ENCODE measurements around the gene TNS3. TPM values are rescaled to one million over a fixed set of nuclear protein-coding genes. Genes with fewer than 3 reads are reported as not detected.

TNS3 gene
- total and polyA plus RNA-seq, 2 donors (not counting 1 experiment from before 2014, with no cell fraction given): 11.4 to 77.5 TPM

- DNase-seq (no peak), ATAC-seq (ENCODE audit: low read depth) (no peak)
- Histone ChIP-seq H3K4me3 (ENCODE audit: control extremely low read depth in 1 of 5, extremely low read depth in 1 of 5, insufficient read depth in 1 of 5, low read depth in 2 of 5, low read length in 4 of 5) (no peak overlapping the region), H4K20me1 (ENCODE audit: control insufficient read depth, insufficient read depth, low read length, poor library complexity, severe bottlenecking) (no peaks in the 10 kb centered on the region), H3K4me2 (replicated peaks; ENCODE audit: low read depth, low read length, poor library complexity, severe bottlenecking) (no peak overlapping the region), H3K36me3 (replicated peaks in 1 of 2; ENCODE audit: control extremely low read depth in 1 of 2, control insufficient read depth in 1 of 2, extremely low read depth in 1 of 2, insufficient read depth in 2 of 2, low read length in 1 of 2) (peaks cover 0 to 13% of the 10 kb centered on the region in 2 experiments), H3K4me1 (ENCODE audit: control insufficient read depth in 2 of 2, insufficient read depth in 2 of 2, low read length in 2 of 2) (peaks cover 0 to 3% of the 10 kb centered on the region in 2 donors), H3K27me3 (replicated peaks in 1 of 4; ENCODE audit: control extremely low read depth in 1 of 4, control insufficient read depth in 3 of 4, insufficient read depth in 4 of 4, low read length in 3 of 4) (no peaks in the 10 kb centered on the region), H2AFZ (ENCODE audit: insufficient read depth, low read depth, low read length, poor library complexity, severe bottlenecking) (no peak overlapping the region), H3K9ac (ENCODE audit: low read length) (no peak overlapping the region), H3K27ac (ENCODE audit: low read length in 2 of 2) (no peak overlapping the region), H3K9me3 (ENCODE audit: control extremely low read depth in 1 of 3, control insufficient read depth in 2 of 3, insufficient read depth in 1 of 3, low read length in 2 of 3) (peaks cover 0 to 14% (median 0%) of the 10 kb centered on the region in 3 donors), H3K79me2 (ENCODE audit: control insufficient read depth, insufficient read depth, low read length) (peaks cover 5% of the 10 kb centered on the region)
- no peaks in the 10 kb centered on the region for H3K27me3 Mint-ChIP-seq
- H3K4me3 Mint-ChIP-seq: no peak overlapping the region
- no peaks in the 10 kb centered on the region for H3K9me3 Mint-ChIP-seq (ENCODE audit: insufficient read depth)
- WGBS (ENCODE audit: insufficient coverage): 85% methylated on average over 11 of the region's 12 CpGs
- TF ChIP-seq CTCF (IDR thresholded peaks at IDR 0.05) (no peak), EZH2 (IDR thresholded peaks at IDR 0.05; ENCODE audit: borderline replicate concordance, insufficient read depth, low read depth, low read length, poor library complexity, severe bottlenecking) (no peak)
- ChIA-PET CTCF (interaction anchor here (1.6 kb wide), 1 partner anchor 314 kb away, joined by 4 read pairs; no protein-coding TSS in a partner anchor), POLR2A (no interaction called here)
- H3K27ac Mint-ChIP-seq: no peak overlapping the region
- intact Hi-C loops (cut with micrococcal nuclease): no loop called here
- H3K4me1 Mint-ChIP-seq: peaks cover 7% of the 10 kb centered on the region
Measured at GRCh38 chr7:47505312-47506007, 76.5 kb downstream of the TNS3 start.

- Mint-ChIP-seq H3K4me1 (peaks cover 12% of the 10 kb centered on the region), H3K27ac (no peak overlapping the region), H3K9me3 (ENCODE audit: insufficient read depth) (no peaks in the 10 kb centered on the region), H3K27me3 (no peaks in the 10 kb centered on the region), H3K4me3 (no peak overlapping the region)
- Histone ChIP-seq H3K9ac (ENCODE audit: low read length) (no peak overlapping the region), H3K79me2 (ENCODE audit: control insufficient read depth, insufficient read depth, low read length) (peaks cover 4% of the 10 kb centered on the region), H2AFZ (ENCODE audit: insufficient read depth, low read depth, low read length, poor library complexity, severe bottlenecking) (no peak overlapping the region), H3K4me1 (ENCODE audit: control insufficient read depth in 2 of 2, insufficient read depth in 2 of 2, low read length in 2 of 2) (peaks cover 0 to 10% of the 10 kb centered on the region in 2 donors), H3K9me3 (ENCODE audit: control extremely low read depth in 1 of 3, control insufficient read depth in 2 of 3, insufficient read depth in 1 of 3, low read length in 2 of 3) (peaks cover 0 to 14% (median 0%) of the 10 kb centered on the region in 3 donors), H4K20me1 (ENCODE audit: control insufficient read depth, insufficient read depth, low read length, poor library complexity, severe bottlenecking) (no peaks in the 10 kb centered on the region), H3K4me3 (ENCODE audit: control extremely low read depth in 1 of 5, extremely low read depth in 1 of 5, insufficient read depth in 1 of 5, low read depth in 2 of 5, low read length in 4 of 5) (no peak overlapping the region), H3K27me3 (replicated peaks in 1 of 4; ENCODE audit: control extremely low read depth in 1 of 4, control insufficient read depth in 3 of 4, insufficient read depth in 4 of 4, low read length in 3 of 4) (no peaks in the 10 kb centered on the region), H3K36me3 (replicated peaks in 1 of 2; ENCODE audit: control extremely low read depth in 1 of 2, control insufficient read depth in 1 of 2, extremely low read depth in 1 of 2, insufficient read depth in 2 of 2, low read length in 1 of 2) (peaks cover 0 to 12% of the 10 kb centered on the region in 2 experiments), H3K4me2 (replicated peaks; ENCODE audit: low read depth, low read length, poor library complexity, severe bottlenecking) (no peak overlapping the region), H3K27ac (ENCODE audit: low read length in 2 of 2) (no peak overlapping the region)
- DNase-seq (no peak), ATAC-seq (ENCODE audit: low read depth) (no peak)
- ChIA-PET POLR2A (no interaction called here), CTCF (interaction anchor here (1.6 kb wide), 1 partner anchor 315 kb away, joined by 4 read pairs; no protein-coding TSS in a partner anchor)
- TF ChIP-seq EZH2 (IDR thresholded peaks at IDR 0.05; ENCODE audit: borderline replicate concordance, insufficient read depth, low read depth, low read length, poor library complexity, severe bottlenecking) (no peak), CTCF (IDR thresholded peaks at IDR 0.05) (no peak)
- intact Hi-C loops (cut with micrococcal nuclease): no loop called here
- 100% methylated on average over 4 of the region's 14 CpGs for WGBS (ENCODE audit: insufficient coverage)
Measured at GRCh38 chr7:47504551-47505311, 77.2 kb downstream of the TNS3 start.

Data from B cell (primary cell).